ENCODE data around the gene MPND. TPM values are rescaled to one million over a fixed set of nuclear protein-coding genes. Genes with fewer than 3 reads are reported as not detected.

Gene MPND
- polyA plus RNA-seq, 2 donors: 13.5 to 15.5 TPM

DNA sequence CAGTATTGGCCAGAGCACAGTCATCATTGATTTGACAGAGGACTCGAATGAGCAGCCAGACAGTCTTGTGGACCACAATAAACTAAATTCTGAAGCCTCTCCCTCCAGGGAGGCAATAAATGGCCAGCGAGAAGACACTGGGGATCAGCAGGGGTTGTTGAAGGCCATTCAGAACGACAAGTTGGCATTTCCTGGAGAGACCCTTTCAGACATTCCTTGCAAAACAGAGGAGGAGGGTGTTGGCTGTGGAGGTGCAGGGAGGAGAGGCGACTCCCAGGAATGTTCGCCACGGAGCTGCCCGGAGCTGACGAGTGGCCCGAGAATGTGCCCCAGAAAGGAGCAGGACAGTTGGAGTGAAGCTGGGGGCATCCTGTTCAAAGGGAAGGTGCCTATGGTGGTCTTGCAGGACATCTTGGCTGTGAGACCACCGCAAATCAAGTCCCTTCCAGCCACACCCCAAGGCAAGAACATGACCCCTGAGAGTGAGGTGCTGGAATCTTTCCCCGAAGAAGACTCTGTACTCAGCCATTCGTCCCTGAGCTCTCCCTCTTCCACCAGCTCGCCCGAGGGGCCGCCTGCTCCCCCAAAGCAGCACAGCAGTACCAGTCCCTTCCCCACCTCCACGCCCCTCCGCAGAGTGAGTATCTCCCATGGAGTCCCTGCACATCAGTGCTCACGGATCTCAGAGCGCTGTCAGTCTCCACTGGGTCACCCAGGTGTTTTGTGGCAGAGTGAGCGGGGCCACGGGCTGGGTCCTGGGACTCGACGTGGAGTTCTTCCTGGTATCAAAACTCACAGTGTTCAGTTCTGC lies 66.0 kb downstream of the MPND start:
- Histone ChIP-seq H3K9me3 (ENCODE audit: control insufficient read depth in 2 of 2, insufficient read depth in 1 of 2, low read depth in 1 of 2, low read length in 1 of 2) (no peaks in the 10 kb centered on the region), H3K4me1 (ENCODE audit: control insufficient read depth in 2 of 2, insufficient read depth in 2 of 2, low read length in 1 of 2) (no peaks in the 10 kb centered on the region), H3K27me3 (ENCODE audit: control insufficient read depth in 1 of 2, insufficient read depth in 2 of 2, low read length in 2 of 2) (no peaks in the 10 kb centered on the region), H3K36me3 (ENCODE audit: control insufficient read depth in 2 of 2, insufficient read depth in 2 of 2, low read length in 1 of 2) (peaks cover 0 to 9% of the 10 kb centered on the region in 2 donors), H3K4me3 (ENCODE audit: low read depth in 1 of 2, low read length in 2 of 2) (no peak overlapping the region), H3K27ac (ENCODE audit: low read depth in 2 of 2, low read length in 1 of 2) (no peak overlapping the region)
- 92% methylated on average over 23 of the region's 23 CpGs for WGBS, 2 donors

Other genes with a start within 250 kb of the MPND start
- gene MAP2K2, start 219.4 kb upstream of the MPND start, polyA plus RNA-seq: 100 to 1,000 TPM; 120 to 127 TPM
- gene CREB3L3, start 189.9 kb upstream of the MPND start, polyA plus RNA-seq: not detected
- 10 to 100 TPM; 16.9 to 22.0 TPM for gene SIRT6, start 161.0 kb upstream of the MPND start, polyA plus RNA-seq
- gene ANKRD24, start 160.9 kb upstream of the MPND start, polyA plus RNA-seq: under 1 TPM; 0.21 to 0.59 TPM
- under 1 TPM; 0.53 to 0.92 TPM for gene EBI3, start 114.0 kb upstream of the MPND start, polyA plus RNA-seq
- gene YJU2, start 96.5 kb upstream of the MPND start, polyA plus RNA-seq: 10 to 100 TPM; 25.9 to 27.7 TPM
- gene SHD, start 64.3 kb upstream of the MPND start, polyA plus RNA-seq: under 1 TPM in 1 of 2 donors, not detected in 1; 0.04 TPM
- under 1 TPM; 0.31 to 0.47 TPM for gene TMIGD2, start 41.2 kb upstream of the MPND start, polyA plus RNA-seq
- 1 to 10 TPM in 1 of 2 donors, under 1 TPM in 1; 0.19 to 1.2 TPM for gene FSD1, start 39.0 kb upstream of the MPND start, polyA plus RNA-seq
- gene STAP2, start 4.7 kb upstream of the MPND start, polyA plus RNA-seq: 100 to 1,000 TPM in 1 of 2 donors, 10 to 100 TPM in 1; 99.2 to 126 TPM
- gene SH3GL1, start 57.0 kb downstream of the MPND start, polyA plus RNA-seq: 100 to 1,000 TPM; 123 to 242 TPM
- 10 to 100 TPM; 10.8 to 11.7 TPM for gene CHAF1A, start 59.1 kb downstream of the MPND start, polyA plus RNA-seq
- 10 to 100 TPM; 71.3 to 82.8 TPM for gene UBXN6, start 114.2 kb downstream of the MPND start, polyA plus RNA-seq
- 10 to 100 TPM; 23.3 to 57.5 TPM for gene HDGFL2, start 128.7 kb downstream of the MPND start, polyA plus RNA-seq
- gene PLIN4, start 174.9 kb downstream of the MPND start, polyA plus RNA-seq: 1 to 10 TPM; 2.8 to 4.1 TPM
- 1 to 10 TPM; 2.7 to 4.9 TPM for gene PLIN5, start 191.7 kb downstream of the MPND start, polyA plus RNA-seq
- 10 to 100 TPM; 12.7 to 20.1 TPM for gene LRG1, start 196.5 kb downstream of the MPND start, polyA plus RNA-seq
- 1 to 10 TPM; 1.1 to 2.0 TPM for gene SEMA6B, start 216.1 kb downstream of the MPND start, polyA plus RNA-seq